Ovary (tissue), 3 donors: Measurements from ENCODE around the gene IFIT1B.
A peak's percentile ranks its signal among the peaks of the same experiment; 100 is the strongest.

Source experiments
- CTCF ChIP-seq, 3 donors: fragments of 450-650 bp in 2 of 3; fragments of 200-600 bp in 1 of 3; IDR thresholded peaks; one replicate each; pipeline versions ENCODE4 v1.5.1 to v1.8.0; 2016 to 2022; ENCODE audit warnings: antibody characterized with exemption in 3 of 3, mild to moderate bottlenecking in 1 of 3
- POLR2A ChIP-seq: fragments of 450-650 bp; IDR thresholded peaks from one replicate; pipeline ENCODE4 v1.6.1; 2017; ENCODE audit warnings: antibody characterized with exemption, mild to moderate bottlenecking, moderate library complexity
- donor health status: DM: no; HTN: no; CAD: no.

GRCh38 chr10:89369156-89370105 lies 8.4 kb upstream of the IFIT1B start:
- no peak for TF ChIP-seq POLR2A
- peak in 2 of 3 donors; percentile 28 to 71 for TF ChIP-seq CTCF (IDR thresholded peaks at IDR 0.05)
